Activated T-cell treated with anti-CD3 and anti-CD28 coated beads, Interleukin-2, amount 50 U/mL, for 1 hour (primary cell): ENCODE results near the gene DGKA.
"Not testable (repeated sequence)": the region's sequence is repeated elsewhere in the genome, so short reads cannot be mapped to it uniquely, and the experiment has no call there.

Source experiments
- DNase-seq: peaks from one replicate; pipeline ENCODE4 v3.0.0-alpha.2; 2020

DGKA gene

GRCh38 chr12:55930771-55931316, at the start of gene DGKA:
TSS of gene DGKA (plus strand) at chr12:55931162. CDS start at chr12:55936504, 5,342 bp downstream.
- DNase-seq: peak; percentile 74

- DNase-seq: no peak
These were observed 45.8 kb upstream of the DGKA start for GRCh38 chr12:55885113-55885512.

GRCh38 chr12:55891310-55891709, 39.7 kb upstream of the DGKA start:
- no peak for DNase-seq

GRCh38 chr12:55893723-55894122, 37.2 kb upstream of the DGKA start:
- no peak for DNase-seq

- no peak for DNase-seq
These were observed 31.9 kb upstream of the DGKA start for GRCh38 chr12:55899082-55899481.

- no peak for DNase-seq
These were observed 29.0 kb upstream of the DGKA start for GRCh38 chr12:55901881-55902490.

GRCh38 chr12:55906056-55906455, 24.9 kb upstream of the DGKA start:
- no peak for DNase-seq

GRCh38 chr12:55908726-55909512, 22.0 kb upstream of the DGKA start:
- DNase-seq: no peak

GRCh38 chr12:55909513-55909884, 21.5 kb upstream of the DGKA start:
- no peak for DNase-seq

GRCh38 chr12:55912908-55913307, 18.1 kb upstream of the DGKA start:
- DNase-seq: no peak

GRCh38 chr12:55915482-55915859, 15.5 kb upstream of the DGKA start:
- no peak for DNase-seq

GRCh38 chr12:55919032-55919431, 11.9 kb upstream of the DGKA start:
- not testable (repeated sequence) for DNase-seq

- no peak for DNase-seq
These were observed 8.8 kb upstream of the DGKA start for GRCh38 chr12:55922126-55922525.

- DNase-seq: not testable (repeated sequence)
These were observed 7.3 kb upstream of the DGKA start for GRCh38 chr12:55923648-55924047.

- no peak for DNase-seq
These were observed 5.6 kb upstream of the DGKA start for GRCh38 chr12:55925371-55925770.

GRCh38 chr12:55925870-55926737, 4.9 kb upstream of the DGKA start:
- no peak for DNase-seq

GRCh38 chr12:55926738-55927587, 4.0 kb upstream of the DGKA start:
- peak; percentile 90 for DNase-seq

GRCh38 chr12:55927588-55928502, 3.1 kb upstream of the DGKA start, which contains the start of gene PYM1:
TSS of gene PYM1 (minus strand) at chr12:55927894. CDS start at chr12:55927761, 133 bp downstream.
- peak; percentile 66 for DNase-seq

GRCh38 chr12:55929306-55929791, 1.6 kb upstream of the DGKA start:
- peak; percentile 84 for DNase-seq

- no peak for DNase-seq
These were observed 386 bp downstream of the DGKA start for GRCh38 chr12:55931317-55931779.
